IMR-90 (cell line): ENCODE data around the gene ACSS1.

ENCODE experiments used
- CTCF ChIP-seq: conservative IDR thresholded peaks from 2 replicates; pipeline ENCODE4 v1.5.1; 2012; ENCODE audit warnings: mild to moderate bottlenecking, low read depth, low read length, improper control_type of control experiment
- ELK1 ChIP-seq: fragments of 150-350 bp; IDR thresholded peaks from 2 replicates; pipeline ENCODE4 v1.6.1; 2016; ENCODE audit warnings: low read depth, mild to moderate bottlenecking, low read length, moderate library complexity, borderline replicate concordance
- FOS ChIP-seq: fragments of 150-350 bp; IDR thresholded peaks from 2 replicates; pipeline ENCODE4 v1.6.1; 2016; ENCODE audit warnings: low read depth, low read length
- NFE2L2 ChIP-seq: fragments of 150-350 bp; IDR thresholded peaks from 2 replicates; pipeline ENCODE4 v1.6.1; 2016; ENCODE audit warnings: low read depth, mild to moderate bottlenecking, low read length
- POLR2A ChIP-seq: IDR thresholded peaks from 2 replicates; pipeline ENCODE4 v1.6.1; 2012; ENCODE audit warnings: mild to moderate bottlenecking, low read depth, low read length
- RAD21 ChIP-seq: IDR thresholded peaks from 2 replicates; pipeline ENCODE4 v1.6.1; 2012; ENCODE audit warnings: low read length, improper control_type of control experiment
- USF2 ChIP-seq: fragments of 150-350 bp; IDR thresholded peaks from 2 replicates; pipeline ENCODE4 v1.6.1; 2017; ENCODE audit warnings: mild to moderate bottlenecking, antibody characterized with exemption, low read length, low read depth

- TF ChIP-seq CTCF (no peak), POLR2A (no peak), NFE2L2 (no peak), USF2 (no peak), FOS (no peak), RAD21 (no peak), ELK1 (no peak)
Observed at GRCh38 chr20:25040438-25040831, 17.5 kb downstream of the ACSS1 start.
